IgD-negative memory B cell (primary cell): ENCODE data around the gene THADA. TPM values are rescaled to one million over a fixed set of nuclear protein-coding genes. Genes with fewer than 3 reads are reported as not detected.
A peak's percentile ranks its signal among the peaks of the same experiment; 100 is the strongest.

ENCODE experiments used
- H3K27ac Mint-ChIP-seq, 3 donors: one replicate each; pipeline ENCODE4 v1.8.0; 2020 to 2022; ENCODE audit warnings: mild to moderate bottlenecking in 3 of 3, mixed read lengths in 3 of 3, moderate library complexity in 1 of 3
- H3K27me3 Mint-ChIP-seq: one replicate; pipeline ENCODE4 v1.8.0; 2021; ENCODE audit warnings: mixed read lengths
- H3K36me3 Mint-ChIP-seq: one replicate; pipeline ENCODE4 v1.8.0; 2020; ENCODE audit warnings: mild to moderate bottlenecking, mixed read lengths
- H3K4me1 Mint-ChIP-seq, 3 donors: one replicate each; pipeline ENCODE4 v1.8.0; 2020 to 2022; ENCODE audit warnings: mixed read lengths in 3 of 3, mild to moderate bottlenecking in 1 of 3
- H3K4me3 Mint-ChIP-seq, 4 donors: one replicate each; pipeline ENCODE4 v1.8.0; 2020 to 2022; ENCODE audit warnings: mild to moderate bottlenecking in 4 of 4, mixed read lengths in 4 of 4, moderate library complexity in 3 of 4
- H3K9me3 Mint-ChIP-seq, 3 donors: one replicate each; pipeline ENCODE4 v1.8.0; 2020 to 2021; ENCODE audit warnings: mixed read lengths in 3 of 3, mild to moderate bottlenecking in 1 of 3
- polyA plus RNA-seq: library from polyadenylated mRNA; unstranded; fragments of 300-500 nt; fragmentation: Illumina TruSeq; gene quantifications from one replicate; pipeline ENCODE4 v1.2.3, GENCODE V29; 2021

Gene THADA
- polyA plus RNA-seq, 1 donor from 2014 or later, result 13.7 TPM

- Mint-ChIP-seq H3K4me3 (peak overlapping the region in 3 of 4 donors; percentile 57 to 83 (median 80)), H3K27ac (peak overlapping the region; percentile 21 to 91 (median 64)), H3K4me1 (peaks cover 26 to 35% (median 33%) of the 10 kb centered on the region in 3 donors), H3K36me3 (peaks cover 16% of the 10 kb centered on the region), H3K9me3 (no peaks in the 10 kb centered on the region), H3K27me3 (no peaks in the 10 kb centered on the region)
These were observed 169.4 kb downstream of the THADA start for GRCh38 chr2:43426305-43427031.

GRCh38 chr2:43425659-43426058, 170.2 kb downstream of the THADA start:
- no peaks in the 10 kb centered on the region for H3K9me3 Mint-ChIP-seq

GRCh38 chr2:43424262-43425207, 171.3 kb downstream of the THADA start:
- Mint-ChIP-seq H3K4me3 (peak overlapping the region in 2 of 4 donors; percentile 47 to 72), H3K4me1 (peaks cover 26 to 35% (median 30%) of the 10 kb centered on the region in 3 donors), H3K27me3 (no peaks in the 10 kb centered on the region), H3K27ac (peak overlapping the region in 2 of 3 donors; percentile 37 to 50), H3K36me3 (peaks cover 19% of the 10 kb centered on the region), H3K9me3 (no peaks in the 10 kb centered on the region)

More at GRCh38 chr2:43425659-43426058, 170.2 kb downstream of the THADA start:
- H3K4me3 Mint-ChIP-seq, result peak overlapping the region in 2 of 4 donors; percentile 5 to 9
- peaks cover 16% of the 10 kb centered on the region for H3K36me3 Mint-ChIP-seq
- H3K27ac Mint-ChIP-seq, result no peak overlapping the region
- no peaks in the 10 kb centered on the region for H3K27me3 Mint-ChIP-seq
- peaks cover 26 to 35% (median 30%) of the 10 kb centered on the region in 3 donors for H3K4me1 Mint-ChIP-seq

- H3K27ac Mint-ChIP-seq, result peak overlapping the region in 1 of 3 donors; percentile 37
- peak overlapping the region in 1 of 4 donors; percentile 72 for H3K4me3 Mint-ChIP-seq
- no peaks in the 10 kb centered on the region for H3K9me3 Mint-ChIP-seq
- peaks cover 20% of the 10 kb centered on the region for H3K36me3 Mint-ChIP-seq
- H3K27me3 Mint-ChIP-seq, result no peaks in the 10 kb centered on the region
- peaks cover 26 to 35% (median 33%) of the 10 kb centered on the region in 3 donors for H3K4me1 Mint-ChIP-seq
These were observed 171.9 kb downstream of the THADA start for GRCh38 chr2:43423941-43424261.

- Mint-ChIP-seq H3K27ac (no peak overlapping the region), H3K36me3 (peaks cover 15% of the 10 kb centered on the region), H3K4me1 (peaks cover 18 to 22% (median 19%) of the 10 kb centered on the region in 3 donors), H3K9me3 (no peaks in the 10 kb centered on the region), H3K4me3 (no peak overlapping the region), H3K27me3 (no peaks in the 10 kb centered on the region)
These were observed 174.6 kb downstream of the THADA start for GRCh38 chr2:43421194-43421593.

- no peaks in the 10 kb centered on the region for H3K9me3 Mint-ChIP-seq
- H3K27ac Mint-ChIP-seq, result no peak overlapping the region
- no peaks in the 10 kb centered on the region for H3K27me3 Mint-ChIP-seq
- H3K36me3 Mint-ChIP-seq, result peaks cover 17% of the 10 kb centered on the region
- H3K4me3 Mint-ChIP-seq, result no peak overlapping the region
- H3K4me1 Mint-ChIP-seq, result peaks cover 13 to 18% (median 17%) of the 10 kb centered on the region in 3 donors
These were observed 175.4 kb downstream of the THADA start for GRCh38 chr2:43420389-43420801.

- Mint-ChIP-seq H3K27ac (no peak overlapping the region), H3K27me3 (no peaks in the 10 kb centered on the region), H3K36me3 (peaks cover 17% of the 10 kb centered on the region), H3K4me1 (peaks cover 8 to 15% (median 13%) of the 10 kb centered on the region in 3 donors), H3K9me3 (no peaks in the 10 kb centered on the region), H3K4me3 (no peak overlapping the region)
These were observed 176.0 kb downstream of the THADA start for GRCh38 chr2:43419876-43420275.

GRCh38 chr2:43419243-43419642, 176.6 kb downstream of the THADA start:
- Mint-ChIP-seq H3K4me3 (no peak overlapping the region), H3K9me3 (no peaks in the 10 kb centered on the region), H3K27me3 (no peaks in the 10 kb centered on the region), H3K36me3 (peaks cover 15% of the 10 kb centered on the region), H3K4me1 (peaks cover 2 to 8% (median 6%) of the 10 kb centered on the region in 3 donors), H3K27ac (no peak overlapping the region)

GRCh38 chr2:43418680-43419079, 177.2 kb downstream of the THADA start:
- Mint-ChIP-seq H3K27me3 (no peaks in the 10 kb centered on the region), H3K36me3 (peaks cover 13% of the 10 kb centered on the region), H3K9me3 (no peaks in the 10 kb centered on the region), H3K4me3 (no peak overlapping the region), H3K4me1 (peaks cover 0 to 6% (median 3%) of the 10 kb centered on the region in 3 donors), H3K27ac (no peak overlapping the region)

- Mint-ChIP-seq H3K36me3 (peaks cover 12% of the 10 kb centered on the region), H3K9me3 (no peaks in the 10 kb centered on the region)
These were observed 178.5 kb downstream of the THADA start for GRCh38 chr2:43417300-43417699.

GRCh38 chr2:43415592-43415991, 180.2 kb downstream of the THADA start:
- no peaks in the 10 kb centered on the region for H3K9me3 Mint-ChIP-seq
- H3K27ac Mint-ChIP-seq, result peak overlapping the region in 1 of 3 donors; percentile 62
- peaks cover 0 to 6% (median 3%) of the 10 kb centered on the region in 3 donors for H3K4me1 Mint-ChIP-seq
- no peak overlapping the region for H3K4me3 Mint-ChIP-seq
- peaks cover 11% of the 10 kb centered on the region for H3K36me3 Mint-ChIP-seq
- H3K27me3 Mint-ChIP-seq, result no peaks in the 10 kb centered on the region

More at GRCh38 chr2:43417300-43417699, 178.5 kb downstream of the THADA start:
- Mint-ChIP-seq H3K27ac (no peak overlapping the region), H3K4me3 (no peak overlapping the region), H3K4me1 (peaks cover 0 to 6% (median 3%) of the 10 kb centered on the region in 3 donors), H3K27me3 (no peaks in the 10 kb centered on the region)

- Mint-ChIP-seq H3K4me3 (no peak overlapping the region), H3K36me3 (peaks cover 11% of the 10 kb centered on the region), H3K27me3 (no peaks in the 10 kb centered on the region), H3K27ac (no peak overlapping the region), H3K4me1 (peaks cover 0 to 6% (median 3%) of the 10 kb centered on the region in 3 donors), H3K9me3 (no peaks in the 10 kb centered on the region)
These were observed 181.2 kb downstream of the THADA start for GRCh38 chr2:43414586-43415135.

- Mint-ChIP-seq H3K36me3 (peaks cover 9% of the 10 kb centered on the region), H3K4me3 (no peak overlapping the region), H3K27ac (no peak overlapping the region)
These were observed 181.8 kb downstream of the THADA start for GRCh38 chr2:43414033-43414432.

GRCh38 chr2:43412114-43412753, 183.6 kb downstream of the THADA start:
- Mint-ChIP-seq H3K36me3 (peaks cover 8% of the 10 kb centered on the region), H3K4me3 (no peak overlapping the region), H3K4me1 (peaks cover 13 to 17% (median 16%) of the 10 kb centered on the region in 3 donors), H3K27ac (no peak overlapping the region), H3K9me3 (no peaks in the 10 kb centered on the region), H3K27me3 (no peaks in the 10 kb centered on the region)

More at GRCh38 chr2:43414033-43414432, 181.8 kb downstream of the THADA start:
- peaks cover under 1 to 6% (median under 1%) of the 10 kb centered on the region in 3 donors for H3K4me1 Mint-ChIP-seq
- no peaks in the 10 kb centered on the region for H3K27me3 Mint-ChIP-seq
- no peaks in the 10 kb centered on the region for H3K9me3 Mint-ChIP-seq
